ENCODE results near the gene SMARCA2.

SMARCA2 gene

GRCh38 chr9:2066312-2067273, 51.4 kb downstream of the SMARCA2 start:
- DNase-seq (ENCODE audit: extremely low spot score): no peak
- POLR2A ChIA-PET: no interaction called here
- TF ChIP-seq LEF1 (IDR thresholded peaks at IDR 0.05; ENCODE audit: borderline replicate concordance) (no peak), BHLHE40 (IDR thresholded peaks at IDR 0.05; ENCODE audit: borderline replicate concordance) (no peak), L3MBTL2 (conservative IDR thresholded peaks at IDR 0.05) (no peak), SP1 (IDR thresholded peaks at IDR 0.05) (no peak), FOXK2 (IDR thresholded peaks at IDR 0.05) (no peak), CTBP1 (IDR thresholded peaks at IDR 0.05; ENCODE audit: borderline replicate concordance) (no peak), HDGF (IDR thresholded peaks at IDR 0.05; ENCODE audit: borderline replicate concordance) (no peak), NFRKB (IDR thresholded peaks at IDR 0.05) (no peak), FOXA1 (IDR thresholded peaks at IDR 0.05) (no peak), SUZ12 (IDR thresholded peaks at IDR 0.05) (no peak)
- CTCF ChIA-PET: no interaction called here

- TF ChIP-seq CTBP1 (IDR thresholded peaks at IDR 0.05; ENCODE audit: borderline replicate concordance) (no peak), HDGF (IDR thresholded peaks at IDR 0.05; ENCODE audit: borderline replicate concordance) (no peak), NFRKB (IDR thresholded peaks at IDR 0.05) (no peak), ELF4 (IDR thresholded peaks at IDR 0.05) (no peak), FOXM1 (IDR thresholded peaks at IDR 0.05; ENCODE audit: borderline replicate concordance) (no peak), FOXA1 (IDR thresholded peaks at IDR 0.05) (no peak), FOXK2 (IDR thresholded peaks at IDR 0.05) (no peak), LEF1 (IDR thresholded peaks at IDR 0.05; ENCODE audit: borderline replicate concordance) (no peak), SP1 (IDR thresholded peaks at IDR 0.05) (no peak), SUZ12 (IDR thresholded peaks at IDR 0.05) (no peak), ARNT (IDR thresholded peaks at IDR 0.05) (no peak), TARDBP (IDR thresholded peaks at IDR 0.05) (no peak), PKNOX1 (IDR thresholded peaks at IDR 0.05) (no peak), L3MBTL2 (conservative IDR thresholded peaks at IDR 0.05) (no peak), ZNF384 (IDR thresholded peaks at IDR 0.05) (no peak), BHLHE40 (IDR thresholded peaks at IDR 0.05; ENCODE audit: borderline replicate concordance) (no peak)
- DNase-seq (ENCODE audit: extremely low spot score): no peak
- ChIA-PET CTCF (no interaction called here), POLR2A (no interaction called here)
Observed at GRCh38 chr9:2072752-2073405, 57.7 kb downstream of the SMARCA2 start.

- TF ChIP-seq PKNOX1 (IDR thresholded peaks at IDR 0.05) (no peak), FOXA1 (IDR thresholded peaks at IDR 0.05) (no peak), FOXM1 (IDR thresholded peaks at IDR 0.05; ENCODE audit: borderline replicate concordance) (no peak), BHLHE40 (IDR thresholded peaks at IDR 0.05; ENCODE audit: borderline replicate concordance) (no peak), L3MBTL2 (conservative IDR thresholded peaks at IDR 0.05) (no peak), TARDBP (IDR thresholded peaks at IDR 0.05) (no peak), FOXK2 (IDR thresholded peaks at IDR 0.05) (no peak), ELF4 (IDR thresholded peaks at IDR 0.05) (no peak)
- POLR2A ChIA-PET: no interaction called here
- DNase-seq (ENCODE audit: extremely low spot score): no peak
- CTCF ChIA-PET: no interaction called here
Observed at GRCh38 chr9:2082772-2083171, 67.6 kb downstream of the SMARCA2 start.

GRCh38 chr9:2083479-2083878, 68.3 kb downstream of the SMARCA2 start:
- POLR2A ChIA-PET: no interaction called here
- CTCF ChIA-PET: no interaction called here
- TF ChIP-seq SUZ12 (IDR thresholded peaks at IDR 0.05) (no peak), FOXA1 (IDR thresholded peaks at IDR 0.05) (no peak), L3MBTL2 (conservative IDR thresholded peaks at IDR 0.05) (no peak), SP1 (IDR thresholded peaks at IDR 0.05) (no peak), CTBP1 (IDR thresholded peaks at IDR 0.05; ENCODE audit: borderline replicate concordance) (no peak), FOXK2 (IDR thresholded peaks at IDR 0.05) (no peak), BHLHE40 (IDR thresholded peaks at IDR 0.05; ENCODE audit: borderline replicate concordance) (no peak), ELF4 (IDR thresholded peaks at IDR 0.05) (no peak), ZNF384 (IDR thresholded peaks at IDR 0.05) (no peak)
- no peak for DNase-seq (ENCODE audit: extremely low spot score)

GRCh38 chr9:2085716-2086115, 70.6 kb downstream of the SMARCA2 start:
- ChIA-PET POLR2A (no interaction called here), CTCF (no interaction called here)
- no peak for TF ChIP-seq ZNF384 (IDR thresholded peaks at IDR 0.05)
- TF ChIP-seq SUZ12 (IDR thresholded peaks at IDR 0.05): no peak
- TF ChIP-seq FOXM1 (IDR thresholded peaks at IDR 0.05; ENCODE audit: borderline replicate concordance): no peak
- TF ChIP-seq FOXA1 (IDR thresholded peaks at IDR 0.05): no peak
- no peak for TF ChIP-seq NFRKB (IDR thresholded peaks at IDR 0.05)
- no peak for DNase-seq (ENCODE audit: extremely low spot score)

- TF ChIP-seq L3MBTL2 (conservative IDR thresholded peaks at IDR 0.05) (no peak), FOXK2 (IDR thresholded peaks at IDR 0.05) (no peak), ARNT (IDR thresholded peaks at IDR 0.05) (no peak), FOXA1 (IDR thresholded peaks at IDR 0.05) (no peak), ZNF384 (IDR thresholded peaks at IDR 0.05) (no peak), PKNOX1 (IDR thresholded peaks at IDR 0.05) (no peak), CTBP1 (IDR thresholded peaks at IDR 0.05; ENCODE audit: borderline replicate concordance) (no peak), SP1 (IDR thresholded peaks at IDR 0.05) (no peak), NFRKB (IDR thresholded peaks at IDR 0.05) (no peak), TARDBP (IDR thresholded peaks at IDR 0.05) (no peak), BHLHE40 (IDR thresholded peaks at IDR 0.05; ENCODE audit: borderline replicate concordance) (no peak), LEF1 (IDR thresholded peaks at IDR 0.05; ENCODE audit: borderline replicate concordance) (no peak), HDGF (IDR thresholded peaks at IDR 0.05; ENCODE audit: borderline replicate concordance) (no peak), FOXM1 (IDR thresholded peaks at IDR 0.05; ENCODE audit: borderline replicate concordance) (no peak)
- no peak for DNase-seq (ENCODE audit: extremely low spot score)
- ChIA-PET POLR2A (no interaction called here), CTCF (no interaction called here)
Observed at GRCh38 chr9:2086116-2086515, 71.0 kb downstream of the SMARCA2 start.

Data from HEK293T (cell line).